Measurements from ENCODE around the gene MED13L.
A peak's percentile ranks its signal among the peaks of the same experiment; 100 is the strongest.

Gene MED13L

DNA sequence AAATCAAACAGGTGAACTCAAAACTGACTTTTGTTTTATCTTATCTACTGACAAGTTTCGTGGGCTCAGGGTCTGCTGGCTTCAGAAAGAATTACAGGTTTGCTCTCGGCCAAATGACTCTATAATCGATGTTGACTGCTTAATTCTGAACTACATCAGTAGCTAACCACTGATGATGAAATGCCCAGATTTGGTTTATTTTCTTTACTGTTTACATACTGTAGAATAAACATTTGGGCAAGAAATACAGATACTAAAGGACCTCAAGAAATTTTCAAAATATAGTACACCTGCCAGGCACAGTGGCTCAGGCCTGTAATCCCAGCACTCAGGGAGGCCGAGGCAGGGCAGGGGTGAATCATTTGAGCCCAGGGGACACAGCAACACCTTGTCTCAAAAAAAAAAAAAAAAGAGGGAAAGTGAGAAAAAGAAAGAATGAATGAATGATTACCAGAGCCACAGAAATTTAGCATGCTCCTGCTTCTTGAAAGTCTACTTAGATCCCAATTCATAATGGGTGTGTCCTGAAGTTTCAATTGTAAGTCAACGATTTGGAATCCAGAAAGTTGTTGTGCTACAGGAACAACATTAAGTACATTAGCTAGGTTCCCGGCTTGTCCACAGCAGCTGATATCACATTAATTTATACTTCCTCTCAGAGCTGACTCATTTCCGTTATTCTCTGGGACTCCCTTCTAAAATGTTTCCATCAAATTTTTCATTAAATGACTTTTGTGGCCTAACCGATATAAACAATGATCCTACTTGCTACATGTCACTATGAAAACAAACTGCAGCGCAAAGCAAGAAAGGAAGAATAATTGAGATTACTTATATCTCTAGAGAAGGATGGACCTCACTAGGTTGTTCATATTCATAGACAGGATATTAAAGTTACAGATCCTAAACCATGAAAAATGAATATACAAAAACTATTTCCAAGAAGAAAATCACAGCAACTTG is 134.3 kb downstream of the MED13L start:
- Histone ChIP-seq H3K4me3 (no peak overlapping the region), H3K4me1 (peaks cover 0 to 90% (median 54%) of the 10 kb centered on the region in 4 donors), H3K27ac (peak overlapping the region; percentile 37 to 53), H3K36me3 (no peaks in the 10 kb centered on the region), H3K9me3 (no peaks in the 10 kb centered on the region), H3K27me3 (no peaks in the 10 kb centered on the region)
- no peak for DNase-seq
- TF ChIP-seq, protein P1, sequence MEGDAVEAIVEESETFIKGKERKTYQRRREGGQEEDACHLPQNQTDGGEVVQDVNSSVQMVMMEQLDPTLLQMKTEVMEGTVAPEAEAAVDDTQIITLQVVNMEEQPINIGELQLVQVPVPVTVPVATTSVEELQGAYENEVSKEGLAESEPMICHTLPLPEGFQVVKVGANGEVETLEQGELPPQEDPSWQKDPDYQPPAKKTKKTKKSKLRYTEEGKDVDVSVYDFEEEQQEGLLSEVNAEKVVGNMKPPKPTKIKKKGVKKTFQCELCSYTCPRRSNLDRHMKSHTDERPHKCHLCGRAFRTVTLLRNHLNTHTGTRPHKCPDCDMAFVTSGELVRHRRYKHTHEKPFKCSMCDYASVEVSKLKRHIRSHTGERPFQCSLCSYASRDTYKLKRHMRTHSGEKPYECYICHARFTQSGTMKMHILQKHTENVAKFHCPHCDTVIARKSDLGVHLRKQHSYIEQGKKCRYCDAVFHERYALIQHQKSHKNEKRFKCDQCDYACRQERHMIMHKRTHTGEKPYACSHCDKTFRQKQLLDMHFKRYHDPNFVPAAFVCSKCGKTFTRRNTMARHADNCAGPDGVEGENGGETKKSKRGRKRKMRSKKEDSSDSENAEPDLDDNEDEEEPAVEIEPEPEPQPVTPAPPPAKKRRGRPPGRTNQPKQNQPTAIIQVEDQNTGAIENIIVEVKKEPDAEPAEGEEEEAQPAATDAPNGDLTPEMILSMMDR (IDR thresholded peaks at IDR 0.05), result no peak
- intact Hi-C loops (cut with DNase I; ENCODE audit: low total_unique reads), result no loop called here

DNA sequence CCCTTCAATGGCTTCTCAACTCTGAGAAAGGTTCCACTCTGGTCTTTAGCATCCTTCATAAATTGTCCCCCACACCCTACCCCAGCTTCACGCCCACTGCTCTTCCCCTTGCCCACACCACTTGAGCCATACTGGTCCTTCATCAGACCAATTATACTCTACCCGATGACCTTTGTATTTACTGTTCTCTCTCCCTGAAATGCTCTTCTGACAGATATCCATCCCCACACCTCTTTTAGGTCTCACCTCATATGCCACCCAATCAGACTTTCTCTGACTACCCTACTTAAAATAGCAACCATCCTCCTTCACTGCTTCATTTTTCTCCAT is 135.7 kb downstream of the MED13L start:
- TF ChIP-seq, protein P1 (IDR thresholded peaks at IDR 0.05), result no peak
- Histone ChIP-seq H3K27me3 (no peaks in the 10 kb centered on the region), H3K4me1 (peaks cover 0 to 94% (median 54%) of the 10 kb centered on the region in 4 donors), H3K4me3 (no peak overlapping the region), H3K36me3 (no peaks in the 10 kb centered on the region), H3K9me3 (no peaks in the 10 kb centered on the region), H3K27ac (peak overlapping the region; percentile 37 to 42)
- intact Hi-C loops (cut with DNase I; ENCODE audit: low total_unique reads), result no loop called here
- no peak for DNase-seq

GRCh38 chr12:116141110-116141832 is 136.2 kb downstream of the MED13L start:
- Histone ChIP-seq H3K4me3 (no peak overlapping the region), H3K27ac (peak overlapping the region; percentile 37 to 42), H3K9me3 (no peaks in the 10 kb centered on the region), H3K36me3 (no peaks in the 10 kb centered on the region), H3K4me1 (peaks cover 0 to 94% (median 54%) of the 10 kb centered on the region in 4 donors), H3K27me3 (no peaks in the 10 kb centered on the region)
- intact Hi-C loops (cut with DNase I; ENCODE audit: low total_unique reads), result no loop called here
- no peak for DNase-seq
- TF ChIP-seq, protein P1 (IDR thresholded peaks at IDR 0.05), result peak in 1 of 2 experiments; percentile 19

DNA sequence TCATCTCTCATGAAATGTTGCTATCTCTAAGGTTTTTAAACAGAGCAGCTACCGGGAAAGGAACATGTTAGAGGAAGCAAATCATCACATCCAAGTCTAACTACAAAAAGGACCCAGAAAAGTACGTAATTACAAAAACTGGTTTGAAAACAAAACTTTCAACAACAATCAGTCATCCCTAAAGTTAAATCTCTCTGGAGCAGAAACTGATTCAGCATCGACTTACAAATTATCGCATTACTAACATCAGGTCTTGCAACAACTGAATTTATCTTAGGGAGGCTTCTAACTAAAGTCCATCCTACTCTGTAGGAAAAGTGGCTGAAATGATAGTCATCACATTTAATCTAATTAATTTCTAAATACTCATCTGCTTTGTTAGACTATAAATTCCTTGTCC is 137.0 kb downstream of the MED13L start:
- TF ChIP-seq, protein P1 (IDR thresholded peaks at IDR 0.05), result no peak
- peak overlapping the region in 1 of 2 donors; percentile 2 for H3K27ac ChIP-seq
- H3K4me3 ChIP-seq, result no peak overlapping the region
- H3K36me3 ChIP-seq, result no peaks in the 10 kb centered on the region
- no peak for DNase-seq
- intact Hi-C loops (cut with DNase I; ENCODE audit: low total_unique reads), result no loop called here
- H3K4me1 ChIP-seq, result peaks cover 0 to 94% (median 57%) of the 10 kb centered on the region in 4 donors
- no peaks in the 10 kb centered on the region for H3K9me3 ChIP-seq
- no peaks in the 10 kb centered on the region for H3K27me3 ChIP-seq

GRCh38 chr12:116138781-116139180 is 138.7 kb downstream of the MED13L start:
- intact Hi-C loops (cut with DNase I; ENCODE audit: low total_unique reads), result no loop called here
- Histone ChIP-seq H3K27ac (no peak overlapping the region), H3K36me3 (no peaks in the 10 kb centered on the region), H3K27me3 (no peaks in the 10 kb centered on the region), H3K4me1 (peaks cover 0 to 94% (median 57%) of the 10 kb centered on the region in 4 donors), H3K9me3 (no peaks in the 10 kb centered on the region), H3K4me3 (no peak overlapping the region)
- TF ChIP-seq, protein P1 (IDR thresholded peaks at IDR 0.05), result no peak
- no peak for DNase-seq

All from tibial artery (tissue), 4 donors.